Ishikawa (cell line): Measurements from ENCODE around the gene EPB41.
A peak's percentile ranks its signal among the peaks of the same experiment; 100 is the strongest.

Experiments used
- CEBPB ChIP-seq: IDR thresholded peaks from 2 replicates; pipeline ENCODE4 v1.6.1; 2012
- CREB1 ChIP-seq: IDR thresholded peaks from 2 replicates; pipeline ENCODE4 v1.6.1; 2012; ENCODE audit warnings: low read depth
- EGR1 ChIP-seq: IDR thresholded peaks from 2 replicates; pipeline ENCODE4 v1.6.1; 2012
- EP300 ChIP-seq: IDR thresholded peaks from 2 replicates; pipeline ENCODE4 v1.6.1; 2012; ENCODE audit warnings: borderline replicate concordance
- FOXM1 ChIP-seq: IDR thresholded peaks from 2 replicates; pipeline ENCODE4 v1.6.1; 2012; ENCODE audit warnings: low read depth, borderline replicate concordance
- MAX ChIP-seq: IDR thresholded peaks from 2 replicates; pipeline ENCODE4 v1.6.1; 2012
- NFIC ChIP-seq: IDR thresholded peaks from 2 replicates; pipeline ENCODE4 v1.6.1; 2012
- RAD21 ChIP-seq: IDR thresholded peaks from 2 replicates; pipeline ENCODE4 v1.6.1; 2012; ENCODE audit warnings: low read depth
- REST ChIP-seq: IDR thresholded peaks from 2 replicates; pipeline ENCODE4 v1.6.1; 2012; ENCODE audit warnings: low read depth, mild to moderate bottlenecking
- TAF1 ChIP-seq: IDR thresholded peaks from 2 replicates; pipeline ENCODE4 v1.6.1; 2012; ENCODE audit warnings: low read depth, mild to moderate bottlenecking
- TCF12 ChIP-seq: IDR thresholded peaks from 2 replicates; pipeline ENCODE4 v1.6.1; 2012; ENCODE audit warnings: low read depth
- TEAD4 ChIP-seq: IDR thresholded peaks from 2 replicates; pipeline ENCODE4 v1.6.1; 2012
- YY1 ChIP-seq: IDR thresholded peaks from 2 replicates; pipeline ENCODE4 v1.6.1; 2012; ENCODE audit warnings: low read depth
- ZBTB7A ChIP-seq: IDR thresholded peaks from 2 replicates; pipeline ENCODE4 v1.6.1; 2012; ENCODE audit warnings: low read depth
- TF ChIP-seq, protein P1 (sequence below): IDR thresholded peaks from 2 replicates; pipeline ENCODE4 v1.6.1; 2012

The EPB41 gene

DNA sequence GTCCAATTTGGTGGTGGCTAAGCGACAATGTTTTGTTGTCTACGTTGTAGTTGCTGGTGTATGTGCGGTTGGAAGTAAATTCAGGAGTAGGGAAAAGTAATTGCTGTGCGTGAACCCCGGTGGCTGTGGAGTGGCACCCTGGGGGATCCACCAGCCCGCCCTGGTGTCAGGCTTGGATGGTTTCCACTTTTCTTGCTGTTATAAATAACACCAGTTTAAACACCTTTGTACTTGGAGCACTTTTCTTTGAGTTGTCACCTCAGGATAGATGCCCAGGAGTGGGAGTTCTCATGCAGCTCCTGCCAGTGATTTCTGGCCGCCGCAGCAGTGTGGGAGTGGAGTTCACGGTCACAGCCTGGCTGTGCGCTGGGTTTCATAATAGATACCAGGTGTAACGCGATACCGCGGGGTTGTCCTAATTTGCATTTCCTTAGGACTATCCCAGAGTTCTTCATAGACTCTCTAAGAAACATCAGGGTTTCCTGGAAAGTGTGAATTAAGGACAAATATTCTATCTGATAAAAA lies 222.1 kb downstream of the EPB41 start:
- TF ChIP-seq CEBPB (peak; percentile 59; the same call in 1 of the 2 replicates), NFIC (peak; percentile 37), MAX (no peak; the same call in 1 of the 2 replicates), FOXM1 (no peak)

- TF ChIP-seq TAF1, result no peak
- TF ChIP-seq ZBTB7A, result no peak
- no peak for TF ChIP-seq EP300
- no peak for TF ChIP-seq TCF12
- TF ChIP-seq CREB1, result no peak
- no peak for TF ChIP-seq TEAD4
Measured at GRCh38 chr1:29142714-29143113, 228.3 kb downstream of the EPB41 start.

- TF ChIP-seq EP300, result no peak
- TF ChIP-seq MAX, result no peak
- TF ChIP-seq NFIC, result no peak
- TF ChIP-seq TEAD4, result no peak
- TF ChIP-seq CEBPB, result no peak
- no peak for TF ChIP-seq TAF1
Measured at GRCh38 chr1:29144178-29144577, 229.8 kb downstream of the EPB41 start.

- TF ChIP-seq MAX (no peak), FOXM1 (no peak), TEAD4 (no peak), YY1 (no peak), CREB1 (no peak), ZBTB7A (no peak), RAD21 (no peak), NFIC (no peak), EGR1 (no peak), TCF12 (no peak)
- TF ChIP-seq, protein P1, sequence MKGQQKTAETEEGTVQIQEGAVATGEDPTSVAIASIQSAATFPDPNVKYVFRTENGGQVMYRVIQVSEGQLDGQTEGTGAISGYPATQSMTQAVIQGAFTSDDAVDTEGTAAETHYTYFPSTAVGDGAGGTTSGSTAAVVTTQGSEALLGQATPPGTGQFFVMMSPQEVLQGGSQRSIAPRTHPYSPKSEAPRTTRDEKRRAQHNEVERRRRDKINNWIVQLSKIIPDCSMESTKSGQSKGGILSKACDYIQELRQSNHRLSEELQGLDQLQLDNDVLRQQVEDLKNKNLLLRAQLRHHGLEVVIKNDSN, result no peak
Measured at GRCh38 chr1:29145739-29146437, 231.5 kb downstream of the EPB41 start.

DNA sequence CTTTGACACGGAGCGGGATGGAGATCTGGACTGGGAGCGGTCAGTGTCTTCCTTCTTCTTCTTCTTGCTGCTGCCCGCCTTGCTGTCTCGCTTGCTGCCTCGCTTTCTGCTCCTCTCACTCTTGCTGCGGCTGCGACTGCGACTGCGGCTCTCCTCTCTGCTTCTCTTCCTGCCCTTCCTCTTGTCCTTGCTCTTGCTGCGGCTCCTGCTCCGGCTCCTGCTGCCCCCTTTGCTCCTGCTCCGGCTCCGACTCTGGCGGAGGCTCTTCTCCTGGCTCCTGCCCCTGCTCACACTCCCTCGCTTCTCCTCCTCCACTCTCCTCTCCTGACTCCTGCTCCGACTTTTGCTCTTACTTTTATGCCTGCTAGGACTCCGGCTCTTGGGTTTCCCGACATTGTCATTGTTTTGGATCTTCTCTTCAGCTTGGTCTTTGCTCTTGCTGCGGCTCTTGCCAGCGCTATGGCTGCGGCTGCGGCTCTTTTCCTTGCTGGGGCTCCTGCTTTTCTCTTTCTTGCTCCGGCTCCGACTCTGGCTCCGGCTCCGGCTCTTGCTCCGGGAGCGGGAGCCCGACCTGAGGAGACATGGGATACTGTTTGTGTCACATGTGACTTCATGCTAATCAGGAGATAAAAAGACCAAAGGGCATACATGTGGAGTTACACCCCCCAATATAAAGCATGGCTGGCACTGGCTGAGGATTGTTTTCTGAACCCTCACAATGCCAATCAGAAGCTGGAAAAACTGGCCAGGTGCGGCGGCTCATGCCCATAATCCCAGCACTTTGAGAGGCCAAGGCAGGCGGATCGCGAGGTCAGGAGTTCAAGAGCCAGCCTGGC lies 234.5 kb downstream of the EPB41 start:
- no peak for TF ChIP-seq ZBTB7A
- TF ChIP-seq FOXM1, result no peak
- no peak for TF ChIP-seq CEBPB
- TF ChIP-seq REST, result no peak
- no peak for TF ChIP-seq RAD21
- no peak for TF ChIP-seq YY1
- TF ChIP-seq EP300, result no peak
- no peak for TF ChIP-seq TAF1
- no peak for TF ChIP-seq TCF12
- TF ChIP-seq NFIC, result no peak
- TF ChIP-seq, protein P1, result no peak
- no peak for TF ChIP-seq CREB1
- TF ChIP-seq MAX, result no peak
- TF ChIP-seq TEAD4, result no peak
- TF ChIP-seq EGR1, result no peak

DNA sequence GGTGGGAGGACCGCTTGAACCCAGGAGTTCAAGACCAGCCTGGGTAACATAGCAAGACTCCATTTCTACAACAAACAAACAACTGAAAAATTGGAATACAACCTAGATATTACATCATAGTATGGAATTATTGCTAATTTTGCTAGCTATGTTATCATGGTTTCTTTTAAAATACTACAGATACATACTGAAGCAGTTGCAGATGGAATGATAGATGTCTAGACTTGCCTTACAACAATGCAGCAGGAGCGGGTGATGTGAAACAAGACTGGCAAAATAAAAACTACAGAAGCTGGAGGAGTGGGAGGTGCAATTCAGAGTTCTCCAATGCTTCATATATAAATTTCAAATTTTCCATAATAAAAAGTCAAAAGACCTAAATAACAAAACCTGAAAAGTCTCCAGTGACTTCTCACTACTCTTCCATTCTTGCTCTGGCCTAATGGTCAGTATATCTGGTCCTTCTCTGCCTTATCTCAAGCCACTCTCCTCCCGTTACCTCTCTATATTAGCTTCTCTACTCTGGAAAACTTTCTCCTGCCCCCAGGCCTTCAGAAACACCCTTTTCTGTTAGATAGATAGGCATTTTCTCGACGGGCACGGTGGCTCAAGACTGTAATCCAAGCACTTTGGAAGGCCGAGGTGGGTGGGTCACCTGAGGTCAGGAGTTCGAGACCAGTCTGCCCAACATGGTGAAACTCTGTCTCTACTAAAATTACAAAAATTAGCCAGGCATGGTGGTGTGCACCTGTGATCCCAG lies 237.9 kb downstream of the EPB41 start:
- TF ChIP-seq, protein P1, result no peak
- no peak for TF ChIP-seq EGR1
- no peak for TF ChIP-seq YY1
